Measurements from ENCODE around the gene SH2D2A. TPM values are rescaled to one million over a fixed set of nuclear protein-coding genes. Genes with fewer than 3 reads are reported as not detected.

Gene SH2D2A
- polyA plus RNA-seq, 1 donor from 2014 or later = not detected

DNA sequence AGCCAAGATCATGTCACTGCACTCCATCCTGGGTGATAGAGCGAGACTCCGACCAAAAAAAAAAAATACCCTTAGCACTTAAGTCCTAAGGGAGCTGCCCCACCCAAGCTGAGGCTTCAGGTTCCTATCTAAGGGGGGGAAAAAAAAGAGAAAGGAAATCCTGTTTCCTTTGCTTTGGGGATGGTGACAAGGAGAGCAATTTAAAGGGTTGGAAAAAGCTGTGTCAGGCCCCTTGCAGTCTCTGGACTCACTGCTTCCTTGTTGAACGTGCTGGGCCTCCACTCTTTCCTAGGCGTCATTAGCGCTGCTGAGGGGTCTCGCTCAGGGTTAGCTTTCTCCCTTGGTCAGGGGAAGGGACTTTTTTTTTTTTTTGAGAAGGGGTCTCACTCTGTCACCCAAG, 31.2 kb downstream of the SH2D2A start:
- no peaks in the 10 kb centered on the region for H3K27me3 ChIP-seq (ENCODE audit: insufficient read depth, low read depth, low read length)
- no peaks in the 10 kb centered on the region for H3K9me3 ChIP-seq (ENCODE audit: low read length)
- H3K4me2 ChIP-seq (ENCODE audit: low read length) = no peak overlapping the region
- H2AFZ ChIP-seq (ENCODE audit: low read depth, low read length) = no peak overlapping the region
- no peaks in the 10 kb centered on the region for H3F3A ChIP-seq (ENCODE audit: insufficient read depth, low read length, poor library complexity, severe bottlenecking)
- TF ChIP-seq POLR2AphosphoS5 (IDR thresholded peaks at IDR 0.05) (no peak), RAD21 (conservative IDR thresholded peaks at IDR 0.05) (no peak), EZH2 (IDR thresholded peaks at IDR 0.05; ENCODE audit: borderline replicate concordance, insufficient read depth, low read length, poor library complexity, severe bottlenecking) (no peak)
- TF ChIP-seq, protein P1, sequence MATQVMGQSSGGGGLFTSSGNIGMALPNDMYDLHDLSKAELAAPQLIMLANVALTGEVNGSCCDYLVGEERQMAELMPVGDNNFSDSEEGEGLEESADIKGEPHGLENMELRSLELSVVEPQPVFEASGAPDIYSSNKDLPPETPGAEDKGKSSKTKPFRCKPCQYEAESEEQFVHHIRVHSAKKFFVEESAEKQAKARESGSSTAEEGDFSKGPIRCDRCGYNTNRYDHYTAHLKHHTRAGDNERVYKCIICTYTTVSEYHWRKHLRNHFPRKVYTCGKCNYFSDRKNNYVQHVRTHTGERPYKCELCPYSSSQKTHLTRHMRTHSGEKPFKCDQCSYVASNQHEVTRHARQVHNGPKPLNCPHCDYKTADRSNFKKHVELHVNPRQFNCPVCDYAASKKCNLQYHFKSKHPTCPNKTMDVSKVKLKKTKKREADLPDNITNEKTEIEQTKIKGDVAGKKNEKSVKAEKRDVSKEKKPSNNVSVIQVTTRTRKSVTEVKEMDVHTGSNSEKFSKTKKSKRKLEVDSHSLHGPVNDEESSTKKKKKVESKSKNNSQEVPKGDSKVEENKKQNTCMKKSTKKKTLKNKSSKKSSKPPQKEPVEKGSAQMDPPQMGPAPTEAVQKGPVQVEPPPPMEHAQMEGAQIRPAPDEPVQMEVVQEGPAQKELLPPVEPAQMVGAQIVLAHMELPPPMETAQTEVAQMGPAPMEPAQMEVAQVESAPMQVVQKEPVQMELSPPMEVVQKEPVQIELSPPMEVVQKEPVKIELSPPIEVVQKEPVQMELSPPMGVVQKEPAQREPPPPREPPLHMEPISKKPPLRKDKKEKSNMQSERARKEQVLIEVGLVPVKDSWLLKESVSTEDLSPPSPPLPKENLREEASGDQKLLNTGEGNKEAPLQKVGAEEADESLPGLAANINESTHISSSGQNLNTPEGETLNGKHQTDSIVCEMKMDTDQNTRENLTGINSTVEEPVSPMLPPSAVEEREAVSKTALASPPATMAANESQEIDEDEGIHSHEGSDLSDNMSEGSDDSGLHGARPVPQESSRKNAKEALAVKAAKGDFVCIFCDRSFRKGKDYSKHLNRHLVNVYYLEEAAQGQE (IDR thresholded peaks at IDR 0.05; ENCODE audit: borderline replicate concordance) = no peak
- no peaks in the 10 kb centered on the region for H4K20me1 ChIP-seq (ENCODE audit: insufficient read depth)
- no peak overlapping the region for H3K9ac ChIP-seq (ENCODE audit: low read length)
- H3K79me2 ChIP-seq (replicated peaks; ENCODE audit: insufficient read depth, low read length) = peaks cover 10% of the 10 kb centered on the region
- H3K4me3 ChIP-seq (ENCODE audit: low read length) = no peak overlapping the region
- H3K36me3 ChIP-seq (ENCODE audit: insufficient read depth, low read length) = peaks cover 8% of the 10 kb centered on the region
- H3K27ac ChIP-seq (ENCODE audit: low read length) = no peak overlapping the region
- no peaks in the 10 kb centered on the region for H3K9me2 ChIP-seq (ENCODE audit: insufficient read depth, low read length)

GRCh38 chr1:156781585-156782186, 35.0 kb downstream of the SH2D2A start:
- Histone ChIP-seq H3K9me2 (ENCODE audit: insufficient read depth, low read length) (no peaks in the 10 kb centered on the region), H3K36me3 (ENCODE audit: insufficient read depth, low read length) (no peaks in the 10 kb centered on the region), H3K79me2 (replicated peaks; ENCODE audit: insufficient read depth, low read length) (peaks cover 26% of the 10 kb centered on the region), H3K27me3 (ENCODE audit: insufficient read depth, low read depth, low read length) (no peaks in the 10 kb centered on the region), H3F3A (ENCODE audit: insufficient read depth, low read length, poor library complexity, severe bottlenecking) (no peaks in the 10 kb centered on the region), H2AFZ (ENCODE audit: low read depth, low read length) (no peak overlapping the region), H3K4me3 (ENCODE audit: low read length) (no peak overlapping the region), H3K27ac (ENCODE audit: low read length) (no peak overlapping the region), H4K20me1 (ENCODE audit: insufficient read depth) (no peaks in the 10 kb centered on the region), H3K4me2 (ENCODE audit: low read length) (no peak overlapping the region), H3K9me3 (ENCODE audit: low read length) (no peaks in the 10 kb centered on the region), H3K9ac (ENCODE audit: low read length) (no peak overlapping the region)
- TF ChIP-seq POLR2AphosphoS5 (IDR thresholded peaks at IDR 0.05) (no peak), SMC3 (conservative IDR thresholded peaks at IDR 0.05; ENCODE audit: poor library complexity) (no peak), TAF1 (IDR thresholded peaks at IDR 0.05; ENCODE audit: low read depth) (no peak), RAD21 (conservative IDR thresholded peaks at IDR 0.05) (no peak), EZH2 (IDR thresholded peaks at IDR 0.05; ENCODE audit: borderline replicate concordance, insufficient read depth, low read length, poor library complexity, severe bottlenecking) (no peak), EP300 (conservative IDR thresholded peaks at IDR 0.05; ENCODE audit: poor library complexity, severe bottlenecking) (no peak), MXI1 (conservative IDR thresholded peaks at IDR 0.05; ENCODE audit: poor library complexity, severe bottlenecking) (no peak)
- TF ChIP-seq, protein P1 (IDR thresholded peaks at IDR 0.05; ENCODE audit: borderline replicate concordance) = no peak
- TF ChIP-seq, protein P2, sequence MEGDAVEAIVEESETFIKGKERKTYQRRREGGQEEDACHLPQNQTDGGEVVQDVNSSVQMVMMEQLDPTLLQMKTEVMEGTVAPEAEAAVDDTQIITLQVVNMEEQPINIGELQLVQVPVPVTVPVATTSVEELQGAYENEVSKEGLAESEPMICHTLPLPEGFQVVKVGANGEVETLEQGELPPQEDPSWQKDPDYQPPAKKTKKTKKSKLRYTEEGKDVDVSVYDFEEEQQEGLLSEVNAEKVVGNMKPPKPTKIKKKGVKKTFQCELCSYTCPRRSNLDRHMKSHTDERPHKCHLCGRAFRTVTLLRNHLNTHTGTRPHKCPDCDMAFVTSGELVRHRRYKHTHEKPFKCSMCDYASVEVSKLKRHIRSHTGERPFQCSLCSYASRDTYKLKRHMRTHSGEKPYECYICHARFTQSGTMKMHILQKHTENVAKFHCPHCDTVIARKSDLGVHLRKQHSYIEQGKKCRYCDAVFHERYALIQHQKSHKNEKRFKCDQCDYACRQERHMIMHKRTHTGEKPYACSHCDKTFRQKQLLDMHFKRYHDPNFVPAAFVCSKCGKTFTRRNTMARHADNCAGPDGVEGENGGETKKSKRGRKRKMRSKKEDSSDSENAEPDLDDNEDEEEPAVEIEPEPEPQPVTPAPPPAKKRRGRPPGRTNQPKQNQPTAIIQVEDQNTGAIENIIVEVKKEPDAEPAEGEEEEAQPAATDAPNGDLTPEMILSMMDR (IDR thresholded peaks at IDR 0.05; ENCODE audit: poor library complexity, severe bottlenecking) = no peak
